SK-N-SH (cell line): ENCODE data around the gene CALCA. TPM values are rescaled to one million over a fixed set of nuclear protein-coding genes. Genes with fewer than 3 reads are reported as not detected.

ENCODE experiments used
- CTCF ChIA-PET: fragments of 300-600, 350-600 bp; formaldehyde crosslinking; extraction: SDS; loops from one replicate; lab custom pipeline; 2021; lab: Yijun Ruan, JAX
- POLR2A ChIA-PET: fragments of 350-600 bp; sonication (Branson Sonifier 250); formaldehyde crosslinking; extraction: SDS; loops from one replicate; lab custom pipeline; 2020; ENCODE audit warnings: antibody characterized with exemption, inconsistent platforms; lab: Yijun Ruan, JAX
- DNase-seq: peaks from one replicate; pipeline ENCODE4 v3.0.0; 2012
- H2AFZ ChIP-seq: fragments of 200-600 bp; sonication (generic); 2 replicates; pipeline ENCODE4 v1.8.1; 2016; ENCODE audit warnings: antibody characterized with exemption, mild to moderate bottlenecking, low read depth
- H3F3A ChIP-seq: fragments of 200-600 bp; sonication (generic); replicated peaks from 2 replicates; pipeline ENCODE3; 2016; ENCODE audit warnings: antibody characterized with exemption, mild to moderate bottlenecking; ENCODE audit not compliant: insufficient read depth
- H3K27ac ChIP-seq, 2 experiments: fragments of 200-500 bp in 1 of 2; fragments of 200-600 bp in 1 of 2; sonication (Bioruptor generic) in 1 of 2; sonication (generic), shearing (Covaris generic) in 1 of 2; 2 replicates each; pipeline versions ENCODE4 v1.5.1 to v1.6.1; 2014 to 2016; ENCODE audit warnings: low read depth in 2 of 2, inconsistent platforms in 1 of 2, low read length in 1 of 2, mild to moderate bottlenecking in 1 of 2, mixed read lengths in 1 of 2
- H3K27me3 ChIP-seq: fragments of 200-600 bp; sonication (generic), shearing (Covaris generic); 2 replicates; pipeline ENCODE4 v1.6.1; 2016; ENCODE audit warnings: mixed run types; ENCODE audit not compliant: insufficient read depth
- H3K36me3 ChIP-seq, 2 experiments: fragments of 200-500 bp in 1 of 2; fragments of 200-600 bp in 1 of 2; sonication (Bioruptor generic) in 1 of 2; sonication (generic) in 1 of 2; replicated peaks in 1 of 2; 2 replicates each; pipeline versions ENCODE3 to v1.5.1; 2014 to 2016; ENCODE audit warnings: low read length in 1 of 2, mild to moderate bottlenecking in 1 of 2; ENCODE audit not compliant: insufficient read depth in 2 of 2, control insufficient read depth in 1 of 2
- H3K4me1 ChIP-seq, 2 experiments: fragments of 200-500 bp in 1 of 2; fragments of 200-600 bp in 1 of 2; sonication (Bioruptor generic) in 1 of 2; sonication (generic), shearing (Covaris generic) in 1 of 2; 2 replicates each; pipeline versions ENCODE4 v1.5.1 to v1.6.1; 2014 to 2016; ENCODE audit warnings: low read depth in 1 of 2, low read length in 1 of 2, mixed run types in 1 of 2; ENCODE audit not compliant: insufficient read depth in 2 of 2, control insufficient read depth in 1 of 2
- H3K4me2 ChIP-seq: fragments of 200-600 bp; sonication (generic), shearing (Covaris generic); 2 replicates; pipeline ENCODE4 v1.6.1; 2017; ENCODE audit warnings: mixed run types
- H3K4me3 ChIP-seq, 2 experiments: fragments of 200-500 bp in 1 of 2; fragments of 200-600 bp in 1 of 2; sonication (Bioruptor generic) in 1 of 2; sonication (generic), shearing (Covaris generic) in 1 of 2; 2 replicates each; pipeline versions ENCODE4 v1.5.1 to v1.8.1; 2014 to 2016; ENCODE audit warnings: low read depth in 2 of 2, inconsistent platforms in 1 of 2, low read length in 1 of 2, mild to moderate bottlenecking in 1 of 2, mixed read lengths in 1 of 2, moderate library complexity in 1 of 2
- H3K79me2 ChIP-seq: fragments of 200-600 bp; sonication (generic); 2 replicates; pipeline ENCODE4 v1.8.1; 2017; ENCODE audit warnings: mild to moderate bottlenecking; ENCODE audit not compliant: insufficient read depth
- H3K9ac ChIP-seq: fragments of 200-600 bp; sonication (generic); 2 replicates; pipeline ENCODE4 v1.6.1; 2017; ENCODE audit warnings: mixed run types
- H3K9me2 ChIP-seq: fragments of 200-600 bp; sonication (generic); 2 replicates; pipeline ENCODE4 v1.6.1; 2017; ENCODE audit warnings: mixed run types
- H3K9me3 ChIP-seq: fragments of 200-600 bp; sonication (generic); 2 replicates; pipeline ENCODE4 v1.6.1; 2017; ENCODE audit warnings: mixed run types, mild to moderate bottlenecking, moderate library complexity
- H4K20me1 ChIP-seq: fragments of 200-600 bp; sonication (generic); 2 replicates; pipeline ENCODE4 v1.6.1; 2017; ENCODE audit warnings: mild to moderate bottlenecking, mixed run types; ENCODE audit not compliant: insufficient read depth
- ELF1 ChIP-seq: IDR thresholded peaks from 2 replicates; pipeline ENCODE4 v1.4.0; 2012
- EP300 ChIP-seq, 2 experiments: IDR thresholded peaks; 2 replicates each; pipeline versions ENCODE4 v1.4.0 to v1.6.1; 2012; ENCODE audit warnings: borderline replicate concordance in 1 of 2, low read depth in 1 of 2, low read length in 1 of 2
- EZH2phosphoT487 ChIP-seq: fragments of 200-600 bp; sonication (generic); IDR thresholded peaks from 2 replicates; pipeline ENCODE4 v1.6.1; 2017; ENCODE audit warnings: low read depth, mixed run types, mild to moderate bottlenecking, antibody characterized with exemption, moderate library complexity, borderline replicate concordance
- GABPA ChIP-seq: IDR thresholded peaks from 2 replicates; pipeline ENCODE4 v1.4.0; 2012; ENCODE audit warnings: low read depth, mild to moderate bottlenecking
- JUND ChIP-seq: IDR thresholded peaks from 2 replicates; pipeline ENCODE4 v1.4.0; 2012
- MEF2A ChIP-seq: IDR thresholded peaks from 2 replicates; pipeline ENCODE4 v1.4.0; 2012; ENCODE audit warnings: low read depth, borderline replicate concordance
- NFIC ChIP-seq: IDR thresholded peaks from 2 replicates; pipeline ENCODE4 v1.4.0; 2012; ENCODE audit warnings: borderline replicate concordance
- NRF1 ChIP-seq: IDR thresholded peaks from 2 replicates; pipeline ENCODE4 v1.6.1; 2012; ENCODE audit warnings: low read depth, mild to moderate bottlenecking, low read length
- POLR2AphosphoS5 ChIP-seq: IDR thresholded peaks from 2 replicates; pipeline ENCODE4 v1.6.1; 2012; ENCODE audit warnings: low read depth, low read length
- RAD21 ChIP-seq: IDR thresholded peaks from 2 replicates; pipeline ENCODE4 v1.6.1; 2012; ENCODE audit warnings: mild to moderate bottlenecking, low read length
- RCOR1 ChIP-seq: fragments of 150-350 bp; IDR thresholded peaks from 2 replicates; pipeline ENCODE4 v1.6.1; 2017; ENCODE audit warnings: antibody characterized with exemption, low read length
- RFX5 ChIP-seq: IDR thresholded peaks from 2 replicates; pipeline ENCODE4 v1.6.1; 2012; ENCODE audit warnings: mild to moderate bottlenecking, improper control_type of control experiment, low read length
- RXRA ChIP-seq: IDR thresholded peaks from 2 replicates; pipeline ENCODE4 v1.4.0; 2012; ENCODE audit warnings: low read depth, mild to moderate bottlenecking, borderline replicate concordance
- SIN3A ChIP-seq: IDR thresholded peaks from 2 replicates; pipeline ENCODE4 v1.6.1; 2012; ENCODE audit warnings: low read depth, mild to moderate bottlenecking, low read length, moderate library complexity, borderline replicate concordance
- TAF1 ChIP-seq: IDR thresholded peaks from 2 replicates; pipeline ENCODE4 v1.6.1; 2012; ENCODE audit warnings: low read depth, mild to moderate bottlenecking, low read length, moderate library complexity, borderline replicate concordance
- YY1 ChIP-seq: IDR thresholded peaks from 2 replicates; pipeline ENCODE4 v1.4.0; 2012; ENCODE audit warnings: low read depth, mild to moderate bottlenecking
- WGBS: methylation state at CpG from one replicate; pipeline ENCODE4 v1.1.6; 2017; ENCODE audit warnings: low lambda C conversion rate; 5-methylcytosine and 5-hydroxymethylcytosine counted together
- polyA plus RNA-seq, 3 experiments: library from polyadenylated mRNA; depleted of rRNA; stranded (reverse); fragments of >200 nt; gene quantifications; 2 replicates each; pipeline ENCODE4 v1.2.3, GENCODE V29; 2012
- TF ChIP-seq, protein P1 (sequence below): fragments of 150-350 bp; IDR thresholded peaks from 2 replicates; pipeline ENCODE4 v1.6.1; 2017; ENCODE audit warnings: antibody characterized with exemption, low read length, low read depth, borderline replicate concordance
- TF ChIP-seq, protein P2 (sequence below): IDR thresholded peaks from 2 replicates; pipeline ENCODE4; 2012
- TF ChIP-seq, protein P3 (sequence below): IDR thresholded peaks from 2 replicates; pipeline ENCODE4 v1.6.1; 2012; ENCODE audit warnings: mild to moderate bottlenecking, low read depth, low read length, moderate library complexity
- TF ChIP-seq, protein P4 (sequence below): IDR thresholded peaks from 2 replicates; pipeline ENCODE4 v1.4.0; 2012; ENCODE audit warnings: low read depth

CALCA gene, protein sequence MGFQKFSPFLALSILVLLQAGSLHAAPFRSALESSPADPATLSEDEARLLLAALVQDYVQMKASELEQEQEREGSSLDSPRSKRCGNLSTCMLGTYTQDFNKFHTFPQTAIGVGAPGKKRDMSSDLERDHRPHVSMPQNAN
- polyA plus RNA-seq (2012; rRNA removed), result not detected in 2 replicates
- polyA plus RNA-seq (2012; cell fraction: cytosol; rRNA removed), result not detected in 2 replicates
- 0.02 TPM in 1 of 2 replicates, not detected in the other for polyA plus RNA-seq (2012; cell fraction: nucleus; rRNA removed)

DNA sequence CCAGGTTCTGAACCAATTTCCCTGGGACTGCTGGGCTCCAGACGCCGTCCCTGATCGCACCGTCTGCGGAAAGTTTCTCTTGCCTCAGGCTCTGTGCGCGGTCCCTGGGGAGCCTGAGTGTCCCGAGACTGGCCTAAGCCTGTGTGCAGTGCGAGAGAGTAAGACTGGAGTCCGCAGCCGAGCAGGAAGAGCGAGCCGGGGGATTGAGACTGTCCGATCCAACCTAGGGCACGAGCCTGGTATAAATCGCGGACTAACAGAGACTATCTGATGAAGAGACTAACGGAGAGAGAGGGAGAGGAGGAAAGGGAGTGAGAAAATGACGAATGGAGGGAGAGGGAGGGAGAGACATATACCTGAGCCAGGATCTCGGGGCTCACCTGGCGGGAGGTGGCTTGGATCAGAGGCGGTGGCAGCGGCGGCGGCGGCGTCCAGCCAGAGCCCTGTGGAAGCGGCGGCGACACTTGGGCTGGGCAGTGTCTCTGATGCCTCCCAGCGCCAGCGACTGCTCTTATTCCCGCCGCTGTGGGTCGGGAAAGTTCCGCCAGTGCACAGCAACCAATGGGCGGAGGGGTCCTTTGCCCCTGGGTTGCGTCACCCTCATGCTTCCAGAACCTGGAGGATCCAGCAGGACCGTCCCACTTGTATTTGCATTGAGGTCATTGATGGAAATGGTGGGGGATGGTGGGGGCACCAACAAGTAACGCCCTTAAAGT is at the start of gene CALCA:
Gene CALCA, minus strand, starts transcription at position 487 of the 716 bp plus-strand sequence. CDS start 1,159 bp downstream, outside the sequence.
- TF ChIP-seq SIN3A (no peak), RCOR1 (no peak), YY1 (no peak), RFX5 (no peak), GABPA (no peak)
- TF ChIP-seq, protein P1, sequence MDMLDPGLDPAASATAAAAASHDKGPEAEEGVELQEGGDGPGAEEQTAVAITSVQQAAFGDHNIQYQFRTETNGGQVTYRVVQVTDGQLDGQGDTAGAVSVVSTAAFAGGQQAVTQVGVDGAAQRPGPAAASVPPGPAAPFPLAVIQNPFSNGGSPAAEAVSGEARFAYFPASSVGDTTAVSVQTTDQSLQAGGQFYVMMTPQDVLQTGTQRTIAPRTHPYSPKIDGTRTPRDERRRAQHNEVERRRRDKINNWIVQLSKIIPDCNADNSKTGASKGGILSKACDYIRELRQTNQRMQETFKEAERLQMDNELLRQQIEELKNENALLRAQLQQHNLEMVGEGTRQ, result no peak
- TF ChIP-seq, protein P2, sequence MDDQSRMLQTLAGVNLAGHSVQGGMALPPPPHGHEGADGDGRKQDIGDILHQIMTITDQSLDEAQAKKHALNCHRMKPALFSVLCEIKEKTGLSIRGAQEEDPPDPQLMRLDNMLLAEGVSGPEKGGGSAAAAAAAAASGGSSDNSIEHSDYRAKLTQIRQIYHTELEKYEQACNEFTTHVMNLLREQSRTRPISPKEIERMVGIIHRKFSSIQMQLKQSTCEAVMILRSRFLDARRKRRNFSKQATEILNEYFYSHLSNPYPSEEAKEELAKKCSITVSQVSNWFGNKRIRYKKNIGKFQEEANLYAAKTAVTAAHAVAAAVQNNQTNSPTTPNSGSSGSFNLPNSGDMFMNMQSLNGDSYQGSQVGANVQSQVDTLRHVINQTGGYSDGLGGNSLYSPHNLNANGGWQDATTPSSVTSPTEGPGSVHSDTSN, result no peak
- Histone ChIP-seq H2AFZ (no peak within 1 kb of the TSS), H3F3A (no peaks in the 10 kb centered on the region), H3K27ac (no peak within 1 kb of the TSS), H3K36me3 (no peaks in the 10 kb centered on the region), H3K4me1 (peaks cover 0 to 23% of the 10 kb centered on the region in 2 experiments; a peak in 1 of 4 replicates), H3K9me3 (no peaks in the 10 kb centered on the region), H3K9ac (no peak within 1 kb of the TSS), H3K4me2 (no peak within 1 kb of the TSS), H3K4me3 (peak within 1 kb of the TSS in 1 of 2 experiments; percentile 24; a peak in 1 of 4 replicates), H3K79me2 (no peaks in the 10 kb centered on the region), H3K9me2 (no peaks in the 10 kb centered on the region), H3K27me3 (peaks cover 56% of the 10 kb centered on the region), H4K20me1 (no peaks in the 10 kb centered on the region)
- ChIA-PET CTCF (interaction anchor here (0.8 to 4.9 kb wide), 10 partner anchors 9 to 434 kb away, joined by 3 to 126 read pairs (median 4); partner anchors contain the start of gene CALCB), POLR2A (interaction anchor here (1.1 kb wide), 1 partner anchor 101 kb away, joined by 3 read pairs; no protein-coding TSS in a partner anchor)
- 13% methylated on average over 38 of the region's 40 CpGs for WGBS
- peak; percentile 52 for DNase-seq

DNA sequence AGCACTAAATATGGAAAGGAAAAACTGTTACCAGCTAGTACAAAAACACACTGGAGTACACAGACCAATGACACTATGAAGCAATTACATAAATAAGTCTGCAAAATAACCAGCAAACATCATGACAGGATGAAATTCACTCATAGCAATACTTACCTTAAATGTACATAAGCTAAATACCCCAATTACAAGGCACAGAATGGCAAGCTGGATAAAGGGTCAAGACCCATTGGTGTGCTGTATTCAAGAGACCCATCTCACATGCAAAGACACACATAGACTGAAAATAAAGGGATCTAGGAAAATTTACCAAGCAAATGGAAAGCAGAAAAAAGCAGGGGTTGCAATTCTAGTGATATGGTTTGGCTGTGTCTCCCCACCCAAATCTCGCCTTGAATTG is 44.0 kb upstream of the CALCA start:
- Histone ChIP-seq H3K27me3 (no peaks in the 10 kb centered on the region), H3K4me3 (no peak overlapping the region), H3K9ac (no peak overlapping the region), H3K9me2 (no peaks in the 10 kb centered on the region), H3K27ac (no peak overlapping the region), H3K36me3 (no peaks in the 10 kb centered on the region), H3F3A (no peaks in the 10 kb centered on the region), H3K4me2 (no peak overlapping the region), H3K79me2 (no peaks in the 10 kb centered on the region), H2AFZ (no peak overlapping the region), H3K4me1 (no peaks in the 10 kb centered on the region; a peak in 2 of 4 replicates), H3K9me3 (no peaks in the 10 kb centered on the region), H4K20me1 (no peaks in the 10 kb centered on the region)
- 30% methylated on average over 1 of the region's 1 CpG for WGBS
- no peak for DNase-seq
- POLR2A ChIA-PET, result no interaction called here
- TF ChIP-seq JUND (no peak), NFIC (no peak), ELF1 (no peak), TAF1 (no peak), EP300 (IDR thresholded peaks at IDR 0.05; ENCODE audit: borderline replicate concordance in 1 of 2, low read depth in 1 of 2, low read length in 1 of 2) (no peak), RAD21 (no peak), POLR2AphosphoS5 (no peak), RCOR1 (no peak), EZH2phosphoT487 (no peak), MEF2A (no peak), RXRA (no peak), NRF1 (no peak), SIN3A (no peak)
- TF ChIP-seq, protein P1, result no peak
- TF ChIP-seq, protein P3, sequence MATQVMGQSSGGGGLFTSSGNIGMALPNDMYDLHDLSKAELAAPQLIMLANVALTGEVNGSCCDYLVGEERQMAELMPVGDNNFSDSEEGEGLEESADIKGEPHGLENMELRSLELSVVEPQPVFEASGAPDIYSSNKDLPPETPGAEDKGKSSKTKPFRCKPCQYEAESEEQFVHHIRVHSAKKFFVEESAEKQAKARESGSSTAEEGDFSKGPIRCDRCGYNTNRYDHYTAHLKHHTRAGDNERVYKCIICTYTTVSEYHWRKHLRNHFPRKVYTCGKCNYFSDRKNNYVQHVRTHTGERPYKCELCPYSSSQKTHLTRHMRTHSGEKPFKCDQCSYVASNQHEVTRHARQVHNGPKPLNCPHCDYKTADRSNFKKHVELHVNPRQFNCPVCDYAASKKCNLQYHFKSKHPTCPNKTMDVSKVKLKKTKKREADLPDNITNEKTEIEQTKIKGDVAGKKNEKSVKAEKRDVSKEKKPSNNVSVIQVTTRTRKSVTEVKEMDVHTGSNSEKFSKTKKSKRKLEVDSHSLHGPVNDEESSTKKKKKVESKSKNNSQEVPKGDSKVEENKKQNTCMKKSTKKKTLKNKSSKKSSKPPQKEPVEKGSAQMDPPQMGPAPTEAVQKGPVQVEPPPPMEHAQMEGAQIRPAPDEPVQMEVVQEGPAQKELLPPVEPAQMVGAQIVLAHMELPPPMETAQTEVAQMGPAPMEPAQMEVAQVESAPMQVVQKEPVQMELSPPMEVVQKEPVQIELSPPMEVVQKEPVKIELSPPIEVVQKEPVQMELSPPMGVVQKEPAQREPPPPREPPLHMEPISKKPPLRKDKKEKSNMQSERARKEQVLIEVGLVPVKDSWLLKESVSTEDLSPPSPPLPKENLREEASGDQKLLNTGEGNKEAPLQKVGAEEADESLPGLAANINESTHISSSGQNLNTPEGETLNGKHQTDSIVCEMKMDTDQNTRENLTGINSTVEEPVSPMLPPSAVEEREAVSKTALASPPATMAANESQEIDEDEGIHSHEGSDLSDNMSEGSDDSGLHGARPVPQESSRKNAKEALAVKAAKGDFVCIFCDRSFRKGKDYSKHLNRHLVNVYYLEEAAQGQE, result no peak
- TF ChIP-seq, protein P4, sequence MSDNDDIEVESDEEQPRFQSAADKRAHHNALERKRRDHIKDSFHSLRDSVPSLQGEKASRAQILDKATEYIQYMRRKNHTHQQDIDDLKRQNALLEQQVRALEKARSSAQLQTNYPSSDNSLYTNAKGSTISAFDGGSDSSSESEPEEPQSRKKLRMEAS, result no peak
- CTCF ChIA-PET, result no interaction called here
